ENCODE data around the gene TBC1D22A. TPM values are rescaled to one million over a fixed set of nuclear protein-coding genes. Genes with fewer than 3 reads are reported as not detected.

Gene TBC1D22A
- total RNA-seq, 1 experiment from 2014 or later, result 32.6 TPM

GRCh38 chr22:47074105-47074504 lies 311.7 kb downstream of the TBC1D22A start:
- no TSS peak for BruUV-seq (replicated peaks)
- no peak overlapping the region for H3K4me3 ChIP-seq (ENCODE audit: low read depth, low read length)
- H3K4me1 Mint-ChIP-seq (ENCODE audit: low read depth, unreplicated experiment), result no peaks in the 10 kb centered on the region
- no peaks in the 10 kb centered on the region for H3K27me3 ChIP-seq (replicated peaks; ENCODE audit: control insufficient read depth, insufficient read depth, low read length)
- H3K27ac Mint-ChIP-seq (ENCODE audit: unreplicated experiment), result no peak overlapping the region
- no peak overlapping the region for H3K4me3 Mint-ChIP-seq (ENCODE audit: unreplicated experiment)
- no peaks in the 10 kb centered on the region for H3K36me3 ChIP-seq (ENCODE audit: control insufficient read depth, insufficient read depth, low read length)
- intact Hi-C loops (cut with micrococcal nuclease; ENCODE audit: unreplicated experiment), result no loop called here
- POLR2A ChIA-PET, result no interaction called here
- peaks cover 34% of the 10 kb centered on the region for H3K9me3 Mint-ChIP-seq (ENCODE audit: unreplicated experiment)
- H3K36me3 Mint-ChIP-seq (ENCODE audit: insufficient read depth, unreplicated experiment), result peaks cover 25% of the 10 kb centered on the region
- no peak for DNase-seq
- no peaks in the 10 kb centered on the region for H3K4me1 ChIP-seq
- H3K9me3 ChIP-seq, result peaks cover 8% of the 10 kb centered on the region
- H3K27me3 Mint-ChIP-seq (ENCODE audit: insufficient read depth, unreplicated experiment), result no peaks in the 10 kb centered on the region
- no peak for TF ChIP-seq CTCF (IDR thresholded peaks at IDR 0.05; ENCODE audit: insufficient read depth in 1 of 2, low read depth in 1 of 2, low read length in 1 of 2, severe bottlenecking in 1 of 2, unreplicated experiment in 1 of 2)
- CTCF ChIA-PET, result no interaction called here

- no peaks in the 10 kb centered on the region for H3K27me3 Mint-ChIP-seq (ENCODE audit: insufficient read depth, unreplicated experiment)
- H3K36me3 Mint-ChIP-seq (ENCODE audit: insufficient read depth, unreplicated experiment), result peaks cover 25% of the 10 kb centered on the region
- H3K4me3 ChIP-seq (ENCODE audit: low read depth, low read length), result no peak overlapping the region
- intact Hi-C loops (cut with micrococcal nuclease; ENCODE audit: unreplicated experiment), result no loop called here
- POLR2A ChIA-PET, result no interaction called here
- H3K4me1 ChIP-seq, result no peaks in the 10 kb centered on the region
- no peak overlapping the region for H3K4me3 Mint-ChIP-seq (ENCODE audit: unreplicated experiment)
- peaks cover 46% of the 10 kb centered on the region for H3K9me3 Mint-ChIP-seq (ENCODE audit: unreplicated experiment)
- no peak for TF ChIP-seq CTCF (IDR thresholded peaks at IDR 0.05; ENCODE audit: insufficient read depth in 1 of 2, low read depth in 1 of 2, low read length in 1 of 2, severe bottlenecking in 1 of 2, unreplicated experiment in 1 of 2)
- peaks cover 8% of the 10 kb centered on the region for H3K9me3 ChIP-seq
- no TSS peak for BruUV-seq (replicated peaks)
- no peaks in the 10 kb centered on the region for H3K36me3 ChIP-seq (ENCODE audit: control insufficient read depth, insufficient read depth, low read length)
- no peak for DNase-seq
- H3K27me3 ChIP-seq (replicated peaks; ENCODE audit: control insufficient read depth, insufficient read depth, low read length), result no peaks in the 10 kb centered on the region
- CTCF ChIA-PET, result no interaction called here
- no peak overlapping the region for H3K27ac Mint-ChIP-seq (ENCODE audit: unreplicated experiment)
- no peaks in the 10 kb centered on the region for H3K4me1 Mint-ChIP-seq (ENCODE audit: low read depth, unreplicated experiment)
Measured at GRCh38 chr22:47075568-47075967, 313.1 kb downstream of the TBC1D22A start.

GRCh38 chr22:47076758-47077157 lies 314.3 kb downstream of the TBC1D22A start:
- H3K27me3 Mint-ChIP-seq (ENCODE audit: insufficient read depth, unreplicated experiment), result no peaks in the 10 kb centered on the region
- DNase-seq, result no peak
- Histone ChIP-seq H3K4me1 (no peaks in the 10 kb centered on the region), H3K27me3 (replicated peaks; ENCODE audit: control insufficient read depth, insufficient read depth, low read length) (no peaks in the 10 kb centered on the region), H3K9me3 (peaks cover 8% of the 10 kb centered on the region), H3K36me3 (ENCODE audit: control insufficient read depth, insufficient read depth, low read length) (no peaks in the 10 kb centered on the region), H3K4me3 (ENCODE audit: low read depth, low read length) (no peak overlapping the region)
- H3K27ac Mint-ChIP-seq (ENCODE audit: unreplicated experiment), result no peak overlapping the region
- no peak overlapping the region for H3K4me3 Mint-ChIP-seq (ENCODE audit: unreplicated experiment)
- POLR2A ChIA-PET, result no interaction called here
- no peak for TF ChIP-seq CTCF (IDR thresholded peaks at IDR 0.05; ENCODE audit: insufficient read depth in 1 of 2, low read depth in 1 of 2, low read length in 1 of 2, severe bottlenecking in 1 of 2, unreplicated experiment in 1 of 2)
- H3K9me3 Mint-ChIP-seq (ENCODE audit: unreplicated experiment), result peaks cover 46% of the 10 kb centered on the region
- H3K36me3 Mint-ChIP-seq (ENCODE audit: insufficient read depth, unreplicated experiment), result peaks cover 25% of the 10 kb centered on the region
- H3K4me1 Mint-ChIP-seq (ENCODE audit: low read depth, unreplicated experiment), result no peaks in the 10 kb centered on the region
- intact Hi-C loops (cut with micrococcal nuclease; ENCODE audit: unreplicated experiment), result no loop called here
- BruUV-seq (replicated peaks), result no TSS peak
- CTCF ChIA-PET, result no interaction called here
